Uterus (tissue), 4 donors: Measurements from ENCODE around the gene SPTBN4. TPM values are rescaled to one million over a fixed set of nuclear protein-coding genes. Genes with fewer than 3 reads are reported as not detected.

Experiments used
- DNase-seq, 2 donors: peaks; one replicate each; pipeline ENCODE4 v3.0.0-alpha.2; 2019 to 2020
- H3K27ac ChIP-seq, 2 donors: fragments of 200-600 bp; sonication (generic); 1 replicate in 1 of 2; 2 replicates in 1 of 2; pipeline ENCODE4 v1.5.1; 2016 to 2018
- H3K27me3 ChIP-seq, 2 donors: fragments of 200-600 bp; sonication (generic); one replicate each; pipeline ENCODE4 v1.5.1; 2018 to 2019; ENCODE audit warnings: control low read depth in 1 of 2
- H3K36me3 ChIP-seq, 2 donors: fragments of 200-600 bp; sonication (generic); one replicate each; pipeline ENCODE4 v1.5.1; 2019; ENCODE audit warnings: control low read depth in 1 of 2
- H3K4me1 ChIP-seq, 2 donors: fragments of 200-600 bp; sonication (generic); one replicate each; pipeline ENCODE4 v1.5.1; 2018 to 2019; ENCODE audit warnings: control low read depth in 1 of 2
- H3K4me3 ChIP-seq, 2 donors: fragments of 200-600 bp; sonication (generic); 1 replicate in 1 of 2; 2 replicates in 1 of 2; pipeline ENCODE4 v1.5.1; 2018 to 2019; ENCODE audit warnings: mild to moderate bottlenecking in 1 of 2
- H3K9me3 ChIP-seq, 2 donors: fragments of 200-600 bp; sonication (generic); one replicate each; pipeline ENCODE4 v1.5.1; 2019; ENCODE audit warnings: control low read depth in 1 of 2
- POLR2A ChIP-seq, 2 donors: fragments of 450-650 bp; IDR thresholded peaks; one replicate each; pipeline ENCODE4 v1.6.1; 2016; ENCODE audit warnings: antibody characterized with exemption in 2 of 2, mild to moderate bottlenecking in 1 of 2, moderate library complexity in 1 of 2
- intact Hi-C: fragments of 100-400 bp; cut with DNase I; formaldehyde crosslinking; loops from one replicate; pipeline ENCODE4 v1.15.1; 2023; ENCODE audit warnings: low total_unique reads
- total RNA-seq, 4 donors: library from RNA; depleted of rRNA in 3 of 4; stranded (reverse); fragments of >200 nt in 3 of 4; gene quantifications; one replicate each; pipeline versions ENCODE4 v1.1.0 to v1.2.4, GENCODE V29; 2014 to 2023
- TF ChIP-seq, protein P1 (sequence below), 4 experiments: fragments of 200-600 bp in 2 of 4; fragments of 450-650 bp in 2 of 4; sonication (generic) in 2 of 4; IDR thresholded peaks; one replicate each; pipeline ENCODE4 v1.5.1; 2016 to 2019; ENCODE audit warnings: antibody characterized with exemption in 4 of 4, mild to moderate bottlenecking in 2 of 4, moderate library complexity in 1 of 4
- donor health status: DM: yes; HTN: yes; CAD: no.

SPTBN4 gene
- total RNA-seq, 4 donors from 2014 or later: 3.1 to 7.0 (median 5.3) TPM; not detected in 1

DNA sequence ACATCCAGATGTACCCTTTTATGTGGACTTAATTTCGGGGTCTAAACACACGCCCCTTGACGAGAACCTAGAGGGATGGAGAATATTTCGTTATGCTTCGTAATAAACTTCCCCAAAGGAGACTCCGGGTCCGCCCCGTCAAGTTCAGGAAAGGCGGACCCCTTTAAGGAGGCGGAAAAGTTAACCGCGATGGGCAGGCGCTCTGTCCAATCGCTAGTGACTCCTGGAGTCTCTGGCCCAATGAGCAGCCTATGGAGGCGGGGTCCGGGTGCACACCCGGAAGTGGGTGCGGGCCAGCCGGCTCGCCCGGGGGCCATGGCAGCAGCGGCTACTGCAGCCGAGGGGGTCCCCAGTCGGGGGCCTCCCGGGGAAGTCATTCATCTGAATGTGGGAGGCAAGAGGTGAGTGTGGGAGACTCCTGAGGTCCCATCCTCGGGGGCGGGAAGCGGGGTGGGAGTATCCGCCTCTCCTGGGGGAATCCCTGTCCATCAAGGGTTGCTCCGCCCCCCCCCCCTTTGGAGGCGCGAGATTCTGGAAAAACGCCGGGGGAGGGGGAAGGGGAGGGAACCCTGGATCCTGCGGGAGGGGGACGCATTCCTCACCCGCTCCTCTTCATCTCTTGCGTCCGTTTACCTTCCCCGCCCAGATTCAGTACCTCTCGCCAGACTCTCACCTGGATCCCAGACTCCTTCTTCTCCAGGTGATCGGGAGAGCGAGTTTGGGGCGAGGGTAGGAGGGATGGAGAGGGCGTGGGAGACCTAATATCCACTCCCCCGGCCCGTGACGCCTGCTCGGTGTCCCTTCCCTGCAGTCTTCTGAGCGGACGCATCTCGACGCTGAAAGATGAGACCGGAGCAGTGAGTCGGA, 110.0 kb downstream of the SPTBN4 start, which contains the start of gene SHKBP1:
Gene SHKBP1, plus strand, starts transcription at position 289 of the 867 bp plus-strand sequence. Its CDS starts 27 bp downstream, at position 316.
- DNase-seq: peak; percentile 96 to 97
- Histone ChIP-seq H3K4me1 (no peaks in the 10 kb centered on the region), H3K27me3 (no peaks in the 10 kb centered on the region), H3K36me3 (no peaks in the 10 kb centered on the region), H3K27ac (peak within 1 kb of the TSS; percentile 70 to 77), H3K9me3 (no peaks in the 10 kb centered on the region), H3K4me3 (peak within 1 kb of the TSS; percentile 69 to 73)
- intact Hi-C loops: no loop called here
- TF ChIP-seq, protein P1, sequence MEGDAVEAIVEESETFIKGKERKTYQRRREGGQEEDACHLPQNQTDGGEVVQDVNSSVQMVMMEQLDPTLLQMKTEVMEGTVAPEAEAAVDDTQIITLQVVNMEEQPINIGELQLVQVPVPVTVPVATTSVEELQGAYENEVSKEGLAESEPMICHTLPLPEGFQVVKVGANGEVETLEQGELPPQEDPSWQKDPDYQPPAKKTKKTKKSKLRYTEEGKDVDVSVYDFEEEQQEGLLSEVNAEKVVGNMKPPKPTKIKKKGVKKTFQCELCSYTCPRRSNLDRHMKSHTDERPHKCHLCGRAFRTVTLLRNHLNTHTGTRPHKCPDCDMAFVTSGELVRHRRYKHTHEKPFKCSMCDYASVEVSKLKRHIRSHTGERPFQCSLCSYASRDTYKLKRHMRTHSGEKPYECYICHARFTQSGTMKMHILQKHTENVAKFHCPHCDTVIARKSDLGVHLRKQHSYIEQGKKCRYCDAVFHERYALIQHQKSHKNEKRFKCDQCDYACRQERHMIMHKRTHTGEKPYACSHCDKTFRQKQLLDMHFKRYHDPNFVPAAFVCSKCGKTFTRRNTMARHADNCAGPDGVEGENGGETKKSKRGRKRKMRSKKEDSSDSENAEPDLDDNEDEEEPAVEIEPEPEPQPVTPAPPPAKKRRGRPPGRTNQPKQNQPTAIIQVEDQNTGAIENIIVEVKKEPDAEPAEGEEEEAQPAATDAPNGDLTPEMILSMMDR (IDR thresholded peaks at IDR 0.05): no peak
- TF ChIP-seq POLR2A (IDR thresholded peaks at IDR 0.05): peak; percentile 46 to 52

DNA sequence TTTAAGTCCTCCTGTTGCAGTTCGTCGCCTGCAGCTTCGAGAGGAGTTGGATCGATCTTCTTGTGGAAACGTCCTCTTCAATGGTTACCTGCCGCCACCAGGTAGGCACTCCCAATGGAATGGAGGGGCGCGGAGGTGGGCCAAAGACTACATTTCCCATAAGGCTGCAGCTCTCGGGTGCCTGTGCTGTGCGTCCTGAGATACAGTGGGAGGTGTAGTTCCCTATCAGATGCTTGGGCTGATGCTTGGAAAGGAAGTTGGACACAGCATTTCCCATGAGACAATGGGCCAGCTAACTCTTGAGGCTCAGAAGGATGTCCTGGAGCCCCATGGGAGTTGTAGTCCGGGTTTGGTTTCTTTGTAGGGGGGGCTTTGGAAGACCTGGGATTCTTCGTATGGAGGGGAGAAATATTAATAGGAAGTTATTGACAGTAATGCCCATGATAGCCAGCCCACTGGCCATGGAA, 111.7 kb downstream of the SPTBN4 start:
- TF ChIP-seq, protein P1 (IDR thresholded peaks at IDR 0.05): no peak
- no peak for TF ChIP-seq POLR2A (IDR thresholded peaks at IDR 0.05)
- Histone ChIP-seq H3K36me3 (no peaks in the 10 kb centered on the region), H3K4me1 (no peaks in the 10 kb centered on the region), H3K27ac (no peak overlapping the region), H3K9me3 (no peaks in the 10 kb centered on the region), H3K27me3 (no peaks in the 10 kb centered on the region), H3K4me3 (no peak overlapping the region)
- intact Hi-C loops: no loop called here
- no peak for DNase-seq

DNA sequence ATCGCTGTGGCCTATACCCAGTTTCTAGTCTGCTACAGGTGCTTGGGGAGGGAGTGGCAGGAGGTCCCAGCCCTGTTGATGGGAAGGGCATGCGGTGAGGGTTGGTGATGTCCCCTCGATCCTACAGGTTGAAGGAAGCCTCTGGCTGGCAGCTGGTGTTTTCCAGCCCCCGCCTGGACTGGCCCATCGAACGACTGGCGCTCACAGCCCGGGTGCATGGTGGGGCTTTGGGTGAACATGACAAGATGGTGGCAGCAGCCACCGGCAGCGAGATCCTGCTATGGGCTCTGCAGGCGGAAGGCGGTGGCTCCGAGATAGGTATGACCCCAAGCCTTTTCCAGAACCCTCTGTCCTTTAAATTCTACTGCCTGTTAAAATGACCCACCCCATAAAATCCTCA, 113.8 kb downstream of the SPTBN4 start:
- Histone ChIP-seq H3K4me3 (no peak overlapping the region), H3K4me1 (no peaks in the 10 kb centered on the region), H3K9me3 (no peaks in the 10 kb centered on the region), H3K27me3 (no peaks in the 10 kb centered on the region), H3K36me3 (no peaks in the 10 kb centered on the region), H3K27ac (no peak overlapping the region)
- TF ChIP-seq, protein P1 (IDR thresholded peaks at IDR 0.05): no peak
- no peak for TF ChIP-seq POLR2A (IDR thresholded peaks at IDR 0.05)
- intact Hi-C loops: no loop called here
- DNase-seq: no peak

DNA sequence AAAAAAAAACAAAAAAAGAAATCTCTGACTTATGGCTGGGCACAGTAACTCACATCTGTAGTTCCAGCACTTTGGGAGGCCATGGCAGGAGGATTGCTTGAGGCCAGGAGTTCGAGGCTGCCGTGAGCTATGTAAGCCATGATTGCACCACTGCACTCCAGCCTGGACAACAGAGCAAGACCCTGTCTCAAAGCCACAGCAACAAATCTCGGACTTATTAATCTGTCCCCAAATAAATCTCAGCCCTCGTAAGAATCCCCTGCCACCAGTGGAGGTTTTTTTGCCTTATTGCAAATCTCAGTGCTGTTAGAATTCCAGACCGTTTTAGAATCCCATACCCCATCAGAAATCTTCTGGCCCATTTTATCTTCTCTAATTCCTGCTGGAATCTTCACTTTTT, 114.7 kb downstream of the SPTBN4 start:
- no peak for TF ChIP-seq POLR2A (IDR thresholded peaks at IDR 0.05)
- TF ChIP-seq, protein P1 (IDR thresholded peaks at IDR 0.05): no peak
- Histone ChIP-seq H3K27me3 (no peaks in the 10 kb centered on the region), H3K36me3 (no peaks in the 10 kb centered on the region), H3K4me3 (no peak overlapping the region), H3K4me1 (no peaks in the 10 kb centered on the region), H3K27ac (no peak overlapping the region), H3K9me3 (no peaks in the 10 kb centered on the region)
- intact Hi-C loops: no loop called here
- no peak for DNase-seq

DNA sequence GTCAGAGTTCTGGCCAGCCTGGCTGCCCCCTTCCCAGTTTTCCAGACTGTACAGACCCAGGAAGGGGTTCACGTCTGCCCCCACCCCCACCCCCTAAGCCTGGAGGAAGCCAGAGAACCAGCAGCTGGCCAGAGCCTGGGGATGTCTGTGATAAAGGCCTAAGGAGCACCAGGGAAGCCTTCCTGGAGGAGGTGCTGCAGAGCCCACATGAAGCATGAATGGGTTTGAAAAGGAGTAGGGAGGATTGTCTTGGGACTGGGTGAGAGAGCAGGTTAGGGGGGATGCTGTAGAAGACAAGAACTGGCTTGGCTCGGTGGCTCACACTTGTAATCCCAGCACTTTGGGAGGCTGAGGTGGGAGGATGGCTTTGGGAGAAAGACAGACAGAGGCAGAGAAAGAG, 115.7 kb downstream of the SPTBN4 start:
- H3K9me3 ChIP-seq: no peaks in the 10 kb centered on the region
- H3K4me1 ChIP-seq: no peaks in the 10 kb centered on the region
- H3K4me3 ChIP-seq: no peak overlapping the region
- no peak for DNase-seq
- intact Hi-C loops: no loop called here
- no peaks in the 10 kb centered on the region for H3K27me3 ChIP-seq
- no peak overlapping the region for H3K27ac ChIP-seq
- TF ChIP-seq, protein P1 (IDR thresholded peaks at IDR 0.05): no peak
- no peak for TF ChIP-seq POLR2A (IDR thresholded peaks at IDR 0.05)
- no peaks in the 10 kb centered on the region for H3K36me3 ChIP-seq
